ENCODE data around the gene FHL1. TPM values are rescaled to one million over a fixed set of nuclear protein-coding genes. Genes with fewer than 3 reads are reported as not detected.

The FHL1 gene
- total RNA-seq, 4 donors from 2014 or later: 361 to 3,943 (median 1,771) TPM

- DNase-seq (ENCODE audit: low spot score): no peak
- ATAC-seq (ENCODE audit: low FRiP score): peak; percentile 11
- TF ChIP-seq CTCF (IDR thresholded peaks at IDR 0.05): no peak
Measured at GRCh38 chrX:136170139-136170800, 22.9 kb downstream of the FHL1 start.

- no peak for TF ChIP-seq CTCF (IDR thresholded peaks at IDR 0.05)
- ATAC-seq (ENCODE audit: low FRiP score): no peak
Measured at GRCh38 chrX:136171420-136171819, 24.1 kb downstream of the FHL1 start.

GRCh38 chrX:136176399-136176825 lies 29.1 kb downstream of the FHL1 start:
- DNase-seq (ENCODE audit: low spot score): no peak
- peak; percentile 97 for ATAC-seq (ENCODE audit: low FRiP score)
- TF ChIP-seq CTCF (IDR thresholded peaks at IDR 0.05): no peak

More at GRCh38 chrX:136171420-136171819, 24.1 kb downstream of the FHL1 start:
- DNase-seq (ENCODE audit: low spot score): no peak

GRCh38 chrX:136179133-136179532 lies 31.8 kb downstream of the FHL1 start:
- ATAC-seq (ENCODE audit: low FRiP score) (no peak), DNase-seq (ENCODE audit: low spot score) (no peak)
- no peak for TF ChIP-seq CTCF (IDR thresholded peaks at IDR 0.05)

- no peak for ATAC-seq (ENCODE audit: low FRiP score)
- TF ChIP-seq CTCF (IDR thresholded peaks at IDR 0.05): no peak
Measured at GRCh38 chrX:136182414-136182813, 35.1 kb downstream of the FHL1 start.

GRCh38 chrX:136183172-136183571 lies 35.8 kb downstream of the FHL1 start:
- TF ChIP-seq CTCF (IDR thresholded peaks at IDR 0.05): no peak
- ATAC-seq (ENCODE audit: low FRiP score) (no peak), DNase-seq (ENCODE audit: low spot score) (no peak)

More at GRCh38 chrX:136182414-136182813, 35.1 kb downstream of the FHL1 start:
- no peak for DNase-seq (ENCODE audit: low spot score)

GRCh38 chrX:136183917-136184316 lies 36.6 kb downstream of the FHL1 start:
- ATAC-seq (ENCODE audit: low FRiP score): no peak

More at GRCh38 chrX:136183917-136184316, 36.6 kb downstream of the FHL1 start:
- no peak for TF ChIP-seq CTCF (IDR thresholded peaks at IDR 0.05)
- no peak for DNase-seq (ENCODE audit: low spot score)
